ENCODE data around the gene SPACA6. TPM values are rescaled to one million over a fixed set of nuclear protein-coding genes. Genes with fewer than 3 reads are reported as not detected.

The SPACA6 gene
- polyA plus RNA-seq, 1 donor (not counting 4 experiments of a cell fraction or from before 2014, with no cell fraction given), result 4.3 TPM

DNA sequence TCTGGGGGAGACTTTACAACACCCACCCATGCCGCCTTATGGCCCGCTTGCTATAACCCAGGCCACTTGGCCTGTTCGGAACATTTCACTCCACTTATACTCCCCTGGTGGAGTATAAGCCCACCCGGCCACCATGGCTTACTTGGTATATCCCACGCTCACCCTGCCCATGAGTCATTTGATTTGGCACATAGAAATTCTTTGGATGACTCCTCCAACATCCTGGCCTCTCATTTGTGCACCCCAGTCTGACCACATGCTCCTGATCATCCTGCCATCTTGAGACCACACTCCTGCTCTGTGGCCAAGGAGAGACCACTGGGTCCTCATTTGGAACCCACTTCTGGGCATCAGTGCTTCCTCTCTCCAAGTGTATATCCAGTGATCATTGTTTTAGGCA is 5.2 kb downstream of the SPACA6 start:
- no peaks in the 10 kb centered on the region for H3K9me3 ChIP-seq (ENCODE audit: control insufficient read depth, low read depth, low read length)
- H4K20me1 ChIP-seq (ENCODE audit: control insufficient read depth, extremely low read depth, insufficient read depth, low read length), result peaks cover 5% of the 10 kb centered on the region
- H3K4me2 ChIP-seq (ENCODE audit: control insufficient read depth, extremely low read depth, insufficient read depth, low read depth, low read length), result no peak overlapping the region
- peaks cover 19% of the 10 kb centered on the region for H3K4me1 ChIP-seq (ENCODE audit: control insufficient read depth, extremely low read depth, insufficient read depth, low read length)
- H3K36me3 ChIP-seq (ENCODE audit: control insufficient read depth in 2 of 2, extremely low read depth in 1 of 2, insufficient read depth in 2 of 2, low read length in 2 of 2), result peaks cover 25 to 61% of the 10 kb centered on the region in 2 experiments
- H3K27me3 ChIP-seq (ENCODE audit: control insufficient read depth, extremely low read depth, insufficient read depth, low read length), result no peaks in the 10 kb centered on the region
- no peak for DNase-seq (ENCODE audit: low read depth, low spot score)
- H3K27ac ChIP-seq (ENCODE audit: control insufficient read depth, insufficient read depth, low read length), result no peak overlapping the region
- TF ChIP-seq, protein P1, sequence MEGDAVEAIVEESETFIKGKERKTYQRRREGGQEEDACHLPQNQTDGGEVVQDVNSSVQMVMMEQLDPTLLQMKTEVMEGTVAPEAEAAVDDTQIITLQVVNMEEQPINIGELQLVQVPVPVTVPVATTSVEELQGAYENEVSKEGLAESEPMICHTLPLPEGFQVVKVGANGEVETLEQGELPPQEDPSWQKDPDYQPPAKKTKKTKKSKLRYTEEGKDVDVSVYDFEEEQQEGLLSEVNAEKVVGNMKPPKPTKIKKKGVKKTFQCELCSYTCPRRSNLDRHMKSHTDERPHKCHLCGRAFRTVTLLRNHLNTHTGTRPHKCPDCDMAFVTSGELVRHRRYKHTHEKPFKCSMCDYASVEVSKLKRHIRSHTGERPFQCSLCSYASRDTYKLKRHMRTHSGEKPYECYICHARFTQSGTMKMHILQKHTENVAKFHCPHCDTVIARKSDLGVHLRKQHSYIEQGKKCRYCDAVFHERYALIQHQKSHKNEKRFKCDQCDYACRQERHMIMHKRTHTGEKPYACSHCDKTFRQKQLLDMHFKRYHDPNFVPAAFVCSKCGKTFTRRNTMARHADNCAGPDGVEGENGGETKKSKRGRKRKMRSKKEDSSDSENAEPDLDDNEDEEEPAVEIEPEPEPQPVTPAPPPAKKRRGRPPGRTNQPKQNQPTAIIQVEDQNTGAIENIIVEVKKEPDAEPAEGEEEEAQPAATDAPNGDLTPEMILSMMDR (optimal IDR thresholded peaks at IDR 0.05 in 1 of 3, IDR thresholded peaks at IDR 0.05 in 1 of 3, conservative IDR thresholded peaks at IDR 0.05 in 1 of 3; ENCODE audit: extremely low read depth in 1 of 3, insufficient read depth in 2 of 3, low read length in 3 of 3), result no peak
- TF ChIP-seq EZH2 (IDR thresholded peaks at IDR 0.05; ENCODE audit: low read length), result no peak
- peaks cover 4% of the 10 kb centered on the region for H3K9me1 ChIP-seq (ENCODE audit: control insufficient read depth, extremely low read depth, insufficient read depth, low read length)
- dilution Hi-C loops (cut with MboI; ENCODE audit: extremely low pct_ligation_motif_present, low sequenced_read_pairs), result no loop called here
- H3K9ac ChIP-seq (ENCODE audit: control insufficient read depth, extremely low read depth, insufficient read depth, low read length), result no peak overlapping the region
- no peak for FAIRE-seq
- H3K4me3 ChIP-seq (ENCODE audit: control insufficient read depth in 2 of 3, extremely low read depth in 1 of 3, insufficient read depth in 2 of 3, low read depth in 1 of 3, low read length in 3 of 3), result no peak overlapping the region
- no peak overlapping the region for H2AFZ ChIP-seq (ENCODE audit: control insufficient read depth, low read length)
- peaks cover 29% of the 10 kb centered on the region for H3K79me2 ChIP-seq (ENCODE audit: control insufficient read depth, insufficient read depth, low read length)

DNA sequence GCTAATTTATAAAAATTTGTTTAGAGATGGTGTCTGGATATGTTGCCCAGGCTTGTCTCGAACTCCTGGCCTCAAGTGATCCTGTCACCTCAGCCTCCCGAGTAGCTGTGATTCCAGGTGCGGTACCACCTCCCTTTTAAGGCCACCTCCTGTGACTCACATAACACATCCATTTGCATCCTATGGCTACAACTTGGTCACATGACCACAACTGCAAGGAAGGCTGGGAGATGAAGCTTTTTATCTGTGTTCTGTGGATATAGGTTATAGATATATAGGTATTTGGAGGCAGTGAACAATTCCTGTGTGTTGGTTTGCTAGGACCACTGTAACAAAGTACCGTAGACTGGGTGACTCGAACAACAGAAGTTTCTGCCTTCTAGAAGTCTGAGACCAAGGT is 6.0 kb downstream of the SPACA6 start:
- Histone ChIP-seq H3K9me1 (ENCODE audit: control insufficient read depth, extremely low read depth, insufficient read depth, low read length) (peaks cover 4% of the 10 kb centered on the region), H3K36me3 (ENCODE audit: control insufficient read depth in 2 of 2, extremely low read depth in 1 of 2, insufficient read depth in 2 of 2, low read length in 2 of 2) (peaks cover 24 to 58% of the 10 kb centered on the region in 2 experiments), H3K9ac (ENCODE audit: control insufficient read depth, extremely low read depth, insufficient read depth, low read length) (no peak overlapping the region), H2AFZ (ENCODE audit: control insufficient read depth, low read length) (no peak overlapping the region), H3K9me3 (ENCODE audit: control insufficient read depth, low read depth, low read length) (no peaks in the 10 kb centered on the region), H3K27me3 (ENCODE audit: control insufficient read depth, extremely low read depth, insufficient read depth, low read length) (no peaks in the 10 kb centered on the region), H3K4me3 (ENCODE audit: control insufficient read depth in 2 of 3, extremely low read depth in 1 of 3, insufficient read depth in 2 of 3, low read depth in 1 of 3, low read length in 3 of 3) (no peak overlapping the region), H3K27ac (ENCODE audit: control insufficient read depth, insufficient read depth, low read length) (no peak overlapping the region), H4K20me1 (ENCODE audit: control insufficient read depth, extremely low read depth, insufficient read depth, low read length) (peaks cover 5% of the 10 kb centered on the region), H3K79me2 (ENCODE audit: control insufficient read depth, insufficient read depth, low read length) (peaks cover 20% of the 10 kb centered on the region), H3K4me1 (ENCODE audit: control insufficient read depth, extremely low read depth, insufficient read depth, low read length) (peaks cover 22% of the 10 kb centered on the region), H3K4me2 (ENCODE audit: control insufficient read depth, extremely low read depth, insufficient read depth, low read depth, low read length) (no peak overlapping the region)
- TF ChIP-seq EZH2 (IDR thresholded peaks at IDR 0.05; ENCODE audit: low read length), result no peak
- TF ChIP-seq, protein P1 (optimal IDR thresholded peaks at IDR 0.05 in 1 of 3, IDR thresholded peaks at IDR 0.05 in 1 of 3, conservative IDR thresholded peaks at IDR 0.05 in 1 of 3; ENCODE audit: extremely low read depth in 1 of 3, insufficient read depth in 2 of 3, low read length in 3 of 3), result no peak
- no peak for DNase-seq (ENCODE audit: low read depth, low spot score)
- dilution Hi-C loops (cut with MboI; ENCODE audit: extremely low pct_ligation_motif_present, low sequenced_read_pairs), result no loop called here
- no peak for FAIRE-seq

Data from keratinocyte (primary cell).